Bronchial epithelial cell (primary cell): ENCODE results near the gene MYOF. TPM values are rescaled to one million over a fixed set of nuclear protein-coding genes. Genes with fewer than 3 reads are reported as not detected.

Experiments
- DNase-seq: peaks from one replicate; pipeline ENCODE4 v3.0.0-alpha.2; 2010; ENCODE audit warnings: low read depth
- FAIRE-seq: peaks from 2 replicates; lab custom pipeline; 2011; peaks lifted over from hg19 to GRCh38; lab: Jason Lieb, UNC
- H3K27me3 ChIP-seq: 2 replicates; pipeline ENCODE4 v1.5.1; 2011; ENCODE audit warnings: low read length; ENCODE audit not compliant: control insufficient read depth, insufficient read depth
- H3K36me3 ChIP-seq: 2 replicates; pipeline ENCODE4 v1.5.1; 2011; ENCODE audit warnings: low read length; ENCODE audit not compliant: control insufficient read depth, insufficient read depth
- H3K4me3 ChIP-seq: 2 replicates; pipeline ENCODE4 v1.5.1; 2011; ENCODE audit warnings: mild to moderate bottlenecking, low read depth, low read length, control low read depth
- total RNA-seq: library from RNA; depleted of rRNA; stranded (reverse); fragments of >200 nt; gene quantifications from 2 replicates; pipeline ENCODE4 v1.2.1, GENCODE V29; 2014
- TF ChIP-seq, protein P1 (sequence below): IDR thresholded peaks from 2 replicates; pipeline ENCODE4 v1.5.1; 2011; ENCODE audit warnings: mild to moderate bottlenecking, moderate library complexity, low read length, control low read depth, inconsistent platforms; ENCODE audit not compliant: insufficient read depth, severe bottlenecking

The MYOF gene
- total RNA-seq, 1 donor from 2014 or later: 133 TPM

DNA sequence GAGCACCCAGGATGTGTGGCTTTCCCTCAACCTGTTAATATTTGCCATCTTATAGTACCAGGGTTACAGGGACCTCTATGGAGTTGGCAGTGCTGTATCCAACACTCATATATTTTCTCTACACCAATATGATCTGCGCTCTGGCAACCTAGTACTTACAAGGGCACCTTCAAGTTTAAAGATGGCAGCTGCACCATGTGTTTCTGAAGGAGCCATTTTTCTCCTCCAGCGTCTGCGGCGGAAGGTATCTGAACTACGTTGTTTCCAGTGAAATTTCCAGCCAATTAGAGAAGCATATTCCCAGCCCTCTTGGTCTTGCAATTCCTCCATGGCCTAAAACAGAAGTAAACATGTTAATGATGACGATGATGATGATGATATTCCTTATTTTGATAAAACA is 125.6 kb downstream of the MYOF start:
- Histone ChIP-seq H3K4me3 (no peak overlapping the region), H3K36me3 (peaks cover 34% of the 10 kb centered on the region), H3K27me3 (no peaks in the 10 kb centered on the region)
- TF ChIP-seq, protein P1, sequence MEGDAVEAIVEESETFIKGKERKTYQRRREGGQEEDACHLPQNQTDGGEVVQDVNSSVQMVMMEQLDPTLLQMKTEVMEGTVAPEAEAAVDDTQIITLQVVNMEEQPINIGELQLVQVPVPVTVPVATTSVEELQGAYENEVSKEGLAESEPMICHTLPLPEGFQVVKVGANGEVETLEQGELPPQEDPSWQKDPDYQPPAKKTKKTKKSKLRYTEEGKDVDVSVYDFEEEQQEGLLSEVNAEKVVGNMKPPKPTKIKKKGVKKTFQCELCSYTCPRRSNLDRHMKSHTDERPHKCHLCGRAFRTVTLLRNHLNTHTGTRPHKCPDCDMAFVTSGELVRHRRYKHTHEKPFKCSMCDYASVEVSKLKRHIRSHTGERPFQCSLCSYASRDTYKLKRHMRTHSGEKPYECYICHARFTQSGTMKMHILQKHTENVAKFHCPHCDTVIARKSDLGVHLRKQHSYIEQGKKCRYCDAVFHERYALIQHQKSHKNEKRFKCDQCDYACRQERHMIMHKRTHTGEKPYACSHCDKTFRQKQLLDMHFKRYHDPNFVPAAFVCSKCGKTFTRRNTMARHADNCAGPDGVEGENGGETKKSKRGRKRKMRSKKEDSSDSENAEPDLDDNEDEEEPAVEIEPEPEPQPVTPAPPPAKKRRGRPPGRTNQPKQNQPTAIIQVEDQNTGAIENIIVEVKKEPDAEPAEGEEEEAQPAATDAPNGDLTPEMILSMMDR: no peak
- FAIRE-seq (no peak), DNase-seq (no peak)

DNA sequence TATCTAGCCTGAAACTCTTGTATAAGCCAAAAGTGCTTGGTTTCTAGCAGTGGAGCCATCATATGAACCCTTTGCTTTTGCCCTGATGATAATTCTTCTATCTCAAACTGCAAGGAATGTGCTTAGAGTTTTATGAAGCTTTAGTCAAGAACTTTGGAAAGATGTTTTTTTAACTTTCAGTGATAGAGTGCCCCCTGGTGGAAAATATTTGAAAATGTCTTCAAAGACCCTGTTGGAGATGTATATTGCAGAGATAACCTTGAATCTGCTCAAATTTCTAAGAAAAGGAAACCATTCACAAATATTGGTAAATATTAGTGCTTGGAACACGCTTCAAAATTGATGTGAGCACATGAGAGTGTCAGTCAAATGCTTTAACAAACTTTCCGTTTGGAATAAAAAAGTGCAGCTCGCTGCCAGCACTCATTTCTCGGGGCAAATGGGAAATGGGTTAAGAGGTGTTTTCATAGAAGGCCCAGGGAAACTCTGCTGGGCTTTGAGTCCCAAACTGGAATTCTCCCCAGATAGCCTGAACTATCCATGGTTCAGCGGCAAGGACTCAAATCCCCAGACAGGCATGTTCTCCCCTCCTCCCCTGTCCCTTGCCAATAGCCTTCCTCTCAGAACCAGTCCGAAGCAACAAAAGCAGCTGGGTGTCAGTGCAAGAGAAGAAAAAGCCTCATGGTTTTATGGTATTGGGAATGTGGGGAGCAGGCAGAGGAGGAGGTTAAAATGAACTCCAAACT is 129.3 kb downstream of the MYOF start:
- Histone ChIP-seq H3K27me3 (no peaks in the 10 kb centered on the region), H3K4me3 (no peak overlapping the region), H3K36me3 (peaks cover 31% of the 10 kb centered on the region)
- TF ChIP-seq, protein P1: peak; percentile 42
- FAIRE-seq: no peak
- peak; percentile 28 for DNase-seq

DNA sequence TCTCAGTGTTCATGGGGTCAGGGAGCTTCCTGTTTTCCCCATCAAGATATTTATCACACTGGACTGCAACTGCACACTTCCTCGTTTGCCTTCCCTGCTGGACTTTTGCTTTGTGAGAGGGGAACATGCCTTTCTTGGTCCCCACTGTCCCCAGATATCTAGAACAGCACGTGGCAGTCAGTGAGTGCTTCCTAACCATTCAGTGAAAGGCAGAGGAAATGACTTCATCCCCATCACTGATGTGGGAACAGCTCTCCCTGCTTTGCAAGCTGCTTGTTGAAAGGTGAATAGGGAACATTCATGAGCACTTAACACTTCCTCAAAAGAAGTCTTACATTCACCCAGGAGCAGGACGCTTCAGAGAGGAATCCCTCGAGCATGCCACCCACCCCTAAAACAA is 135.4 kb downstream of the MYOF start:
- TF ChIP-seq, protein P1: no peak
- Histone ChIP-seq H3K4me3 (no peak overlapping the region), H3K27me3 (no peaks in the 10 kb centered on the region), H3K36me3 (peaks cover 36% of the 10 kb centered on the region)
- DNase-seq (no peak), FAIRE-seq (no peak)

DNA sequence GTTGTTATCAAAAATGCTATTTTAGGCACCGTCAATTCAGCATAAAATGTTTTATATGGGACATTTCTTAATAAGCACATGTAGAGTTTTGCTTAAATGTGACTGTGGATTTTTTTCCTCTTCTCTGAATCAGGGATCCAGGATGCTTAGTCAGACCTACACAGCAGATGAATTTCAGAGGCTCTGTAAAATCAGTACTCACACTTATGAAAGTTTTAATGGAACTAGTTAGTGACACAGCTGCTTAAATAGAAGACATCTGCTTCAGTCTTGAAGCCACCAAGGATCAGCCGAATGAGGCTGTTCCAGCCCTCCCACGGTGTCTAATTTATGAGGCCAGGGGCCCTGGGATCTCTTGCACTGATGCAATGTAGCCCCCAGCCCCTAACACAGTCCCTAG is 136.0 kb downstream of the MYOF start:
- no peaks in the 10 kb centered on the region for H3K27me3 ChIP-seq
- no peak overlapping the region for H3K4me3 ChIP-seq
- no peak for FAIRE-seq
- no peak for DNase-seq
- TF ChIP-seq, protein P1: no peak
- peaks cover 33% of the 10 kb centered on the region for H3K36me3 ChIP-seq

DNA sequence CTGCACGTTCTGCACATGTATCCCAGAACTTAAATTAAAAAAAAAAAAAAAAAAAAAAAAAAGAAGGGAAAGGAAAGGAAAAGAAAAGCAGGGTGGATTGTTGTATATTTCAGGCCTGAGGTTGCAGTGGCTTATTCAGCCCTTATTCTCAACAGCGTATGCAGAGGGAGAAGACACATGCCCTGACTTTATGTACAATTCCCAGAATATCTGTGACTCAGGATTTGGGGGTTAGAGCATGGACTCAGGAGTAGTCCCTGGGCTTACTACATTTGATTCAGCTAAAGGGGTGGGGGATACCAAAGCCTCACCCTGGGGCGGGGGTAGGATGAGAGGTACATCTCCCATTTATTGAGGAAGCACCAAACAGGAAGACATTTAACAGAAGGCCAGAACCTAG is 137.4 kb downstream of the MYOF start:
- no peak for FAIRE-seq
- TF ChIP-seq, protein P1: no peak
- no peaks in the 10 kb centered on the region for H3K27me3 ChIP-seq
- no peak for DNase-seq
- H3K36me3 ChIP-seq: peaks cover 30% of the 10 kb centered on the region
- H3K4me3 ChIP-seq: no peak overlapping the region

DNA sequence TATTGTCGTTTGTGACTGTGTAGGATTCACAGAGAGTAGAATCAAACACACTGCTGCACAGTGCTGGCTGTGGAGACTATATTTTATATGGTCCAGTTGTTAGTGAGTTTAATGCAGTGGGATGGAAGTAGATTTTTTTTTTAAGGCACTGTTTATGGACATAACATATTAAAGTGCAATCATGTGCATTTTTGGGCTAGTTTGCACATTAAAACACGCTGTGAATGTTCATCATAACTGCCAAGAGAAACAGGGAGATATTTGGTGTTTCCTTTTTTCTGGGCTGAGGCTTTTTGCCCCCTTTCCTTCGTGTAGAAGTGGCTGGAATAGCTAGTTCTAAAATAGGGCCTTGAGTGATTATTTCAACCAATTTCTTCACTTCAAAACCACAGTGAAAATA is 139.2 kb downstream of the MYOF start:
- Histone ChIP-seq H3K27me3 (no peaks in the 10 kb centered on the region), H3K4me3 (no peak overlapping the region), H3K36me3 (peaks cover 24% of the 10 kb centered on the region)
- TF ChIP-seq, protein P1: no peak
- DNase-seq (no peak), FAIRE-seq (no peak)
